ENCODE results near the gene CNGB1.
"Not testable (repeated sequence)": the region's sequence is repeated elsewhere in the genome, so short reads cannot be mapped to it uniquely, and the experiment has no call there.

CNGB1 gene

DNA sequence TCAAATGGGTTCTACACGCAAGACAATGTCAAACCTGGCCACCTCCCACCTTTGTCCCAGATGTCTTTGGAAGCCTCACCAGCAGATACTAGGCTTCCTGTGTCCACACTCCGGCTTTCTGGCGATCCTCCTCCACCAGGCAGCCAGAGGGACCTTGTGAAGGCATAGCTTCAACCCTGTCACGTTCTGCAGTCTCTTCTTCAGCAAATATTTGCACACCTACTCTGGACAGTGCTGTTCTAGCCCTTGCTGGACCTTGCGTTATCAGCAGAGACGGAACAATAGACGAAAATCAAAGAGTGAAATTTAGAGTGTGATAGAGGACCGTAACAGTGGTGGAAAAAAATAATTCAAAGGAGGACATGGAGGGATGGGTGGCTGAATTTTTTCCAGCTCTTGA is 130.1 kb downstream of the CNGB1 start:
- Histone ChIP-seq H3K27ac (ENCODE audit: low read depth, low read length, poor library complexity, severe bottlenecking) (no peak overlapping the region), H3K4me3 (ENCODE audit: low read depth, low read length, poor library complexity, severe bottlenecking) (no peak overlapping the region), H3K36me3 (ENCODE audit: insufficient read depth, low read length) (no peaks in the 10 kb centered on the region), H3K27me3 (ENCODE audit: insufficient read depth, low read length) (peaks cover 6% of the 10 kb centered on the region; the same call in 1 of the 2 replicates), H3K79me2 (ENCODE audit: insufficient read depth, low read length) (no peaks in the 10 kb centered on the region), H3K4me2 (ENCODE audit: low read length) (no peak overlapping the region), H3K4me1 (ENCODE audit: insufficient read depth, low read length, severe bottlenecking) (no peaks in the 10 kb centered on the region), H3K9me3 (ENCODE audit: low read length) (no peaks in the 10 kb centered on the region), H3K9ac (ENCODE audit: low read length) (no peak overlapping the region), H3K9me2 (ENCODE audit: low read depth, low read length) (no peaks in the 10 kb centered on the region), H2AFZ (ENCODE audit: low read length) (no peak overlapping the region), H3F3A (ENCODE audit: insufficient read depth, low read length) (no peaks in the 10 kb centered on the region), H4K20me1 (ENCODE audit: insufficient read depth, low read length) (no peaks in the 10 kb centered on the region)
- TF ChIP-seq CTCF (IDR thresholded peaks at IDR 0.05; ENCODE audit: low read length) (no peak), EZH2 (IDR thresholded peaks at IDR 0.05; ENCODE audit: borderline replicate concordance, low read length) (no peak)

- 0 out of 2 replicates have a peak, but pooled peaks cover 3% of the 10 kb centered on the region for H3K27me3 ChIP-seq (ENCODE audit: insufficient read depth, low read length)
- H3K4me3 ChIP-seq (ENCODE audit: low read depth, low read length, poor library complexity, severe bottlenecking): no peak overlapping the region
- H3K79me2 ChIP-seq (ENCODE audit: insufficient read depth, low read length): no peaks in the 10 kb centered on the region
- H2AFZ ChIP-seq (ENCODE audit: low read length): no peak overlapping the region
- no peaks in the 10 kb centered on the region for H3K9me2 ChIP-seq (ENCODE audit: low read depth, low read length)
- H3K9me3 ChIP-seq (ENCODE audit: low read length): no peaks in the 10 kb centered on the region
- no peak overlapping the region for H3K9ac ChIP-seq (ENCODE audit: low read length)
- H3K36me3 ChIP-seq (ENCODE audit: insufficient read depth, low read length): no peaks in the 10 kb centered on the region
- TF ChIP-seq CTCF (IDR thresholded peaks at IDR 0.05; ENCODE audit: low read length) (no peak), EZH2 (IDR thresholded peaks at IDR 0.05; ENCODE audit: borderline replicate concordance, low read length) (no peak)
- no peak overlapping the region for H3K27ac ChIP-seq (ENCODE audit: low read depth, low read length, poor library complexity, severe bottlenecking)
- H4K20me1 ChIP-seq (ENCODE audit: insufficient read depth, low read length): no peaks in the 10 kb centered on the region
- no peak overlapping the region for H3K4me2 ChIP-seq (ENCODE audit: low read length)
- H3F3A ChIP-seq (ENCODE audit: insufficient read depth, low read length): no peaks in the 10 kb centered on the region
- H3K4me1 ChIP-seq (ENCODE audit: insufficient read depth, low read length, severe bottlenecking): no peaks in the 10 kb centered on the region
These were observed 132.8 kb downstream of the CNGB1 start for GRCh38 chr16:57838161-57838560.

DNA sequence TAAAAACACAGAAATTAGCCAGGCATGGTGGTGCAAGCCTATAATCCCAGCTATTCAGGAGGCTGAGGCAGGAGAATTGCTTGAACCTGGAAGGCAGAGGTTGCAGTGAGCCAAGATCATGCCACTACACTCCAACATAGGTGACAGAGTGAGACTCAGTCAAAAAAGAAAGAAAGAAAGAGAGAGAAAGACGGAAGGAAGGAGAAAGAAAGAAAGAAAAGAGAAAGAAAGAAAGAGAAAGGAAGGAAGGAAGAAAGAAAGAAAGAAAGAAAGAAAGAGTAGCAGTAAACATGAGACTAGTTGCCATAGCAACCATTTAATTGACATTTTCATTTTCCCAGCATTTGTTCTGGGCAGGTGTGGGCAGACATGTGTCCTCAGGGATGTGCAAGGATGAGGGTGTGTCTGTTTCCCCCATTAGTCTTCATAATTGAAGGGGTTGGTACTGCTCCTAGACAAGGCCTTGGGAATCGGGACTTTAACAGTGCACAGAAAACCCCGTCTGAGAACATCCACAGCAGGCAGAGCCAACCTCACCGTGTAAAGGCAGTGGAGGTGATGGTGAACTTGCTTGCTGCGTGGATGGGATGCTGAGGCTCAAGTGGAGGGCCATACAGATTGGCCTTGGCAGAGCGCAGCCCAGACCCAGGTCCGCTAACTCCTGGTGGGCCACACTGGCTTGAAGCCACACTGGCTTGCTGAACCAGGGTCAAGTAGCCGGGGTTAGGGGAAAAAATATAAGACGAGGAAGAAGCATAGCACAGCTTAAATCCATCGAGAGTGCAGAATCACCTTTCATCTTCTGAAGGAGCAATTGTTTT is 133.4 kb downstream of the CNGB1 start:
- H3K4me2 ChIP-seq (ENCODE audit: low read length): no peak overlapping the region
- 0 out of 2 replicates have a peak, but pooled peaks cover 3% of the 10 kb centered on the region for H3K27me3 ChIP-seq (ENCODE audit: insufficient read depth, low read length)
- TF ChIP-seq EZH2 (IDR thresholded peaks at IDR 0.05; ENCODE audit: borderline replicate concordance, low read length): no peak
- TF ChIP-seq CTCF (IDR thresholded peaks at IDR 0.05; ENCODE audit: low read length): no peak
- H3K36me3 ChIP-seq (ENCODE audit: insufficient read depth, low read length): no peaks in the 10 kb centered on the region
- H3K4me1 ChIP-seq (ENCODE audit: insufficient read depth, low read length, severe bottlenecking): no peaks in the 10 kb centered on the region
- no peak overlapping the region for H3K4me3 ChIP-seq (ENCODE audit: low read depth, low read length, poor library complexity, severe bottlenecking)
- no peaks in the 10 kb centered on the region for H3K79me2 ChIP-seq (ENCODE audit: insufficient read depth, low read length)
- H3K9me2 ChIP-seq (ENCODE audit: low read depth, low read length): no peaks in the 10 kb centered on the region
- no peaks in the 10 kb centered on the region for H3F3A ChIP-seq (ENCODE audit: insufficient read depth, low read length)
- no peaks in the 10 kb centered on the region for H4K20me1 ChIP-seq (ENCODE audit: insufficient read depth, low read length)
- H3K9ac ChIP-seq (ENCODE audit: low read length): no peak overlapping the region
- no peak overlapping the region for H2AFZ ChIP-seq (ENCODE audit: low read length)
- H3K9me3 ChIP-seq (ENCODE audit: low read length): no peaks in the 10 kb centered on the region
- no peak overlapping the region for H3K27ac ChIP-seq (ENCODE audit: low read depth, low read length, poor library complexity, severe bottlenecking)

DNA sequence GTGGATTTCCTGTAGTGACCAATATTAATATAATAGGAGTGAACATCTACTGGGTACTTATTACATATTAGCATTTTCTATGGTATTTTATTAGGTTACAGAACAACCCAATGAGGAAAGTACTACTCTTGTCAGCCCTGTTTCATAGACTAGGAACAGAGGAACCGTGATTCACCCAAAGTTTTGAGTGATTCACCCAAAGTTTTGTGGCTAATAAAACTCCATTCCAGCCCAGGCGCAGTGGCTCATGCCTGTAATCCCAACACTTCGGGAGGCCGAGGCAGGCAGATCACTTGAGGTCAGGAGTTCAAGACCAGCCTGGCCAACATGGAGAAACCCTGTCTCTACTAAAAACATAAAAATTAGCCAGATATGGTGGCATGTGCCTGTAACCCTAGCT is 135.5 kb downstream of the CNGB1 start:
- not testable (repeated sequence) for H3K4me1 ChIP-seq (ENCODE audit: insufficient read depth, low read length, severe bottlenecking); H3K9me2 ChIP-seq (ENCODE audit: low read depth, low read length); H3K9me3 ChIP-seq (ENCODE audit: low read length); H3F3A ChIP-seq (ENCODE audit: insufficient read depth, low read length); H3K79me2 ChIP-seq (ENCODE audit: insufficient read depth, low read length); H3K4me2 ChIP-seq (ENCODE audit: low read length); H3K9ac ChIP-seq (ENCODE audit: low read length); H3K27me3 ChIP-seq (ENCODE audit: insufficient read depth, low read length); H3K27ac ChIP-seq (ENCODE audit: low read depth, low read length, poor library complexity, severe bottlenecking); H2AFZ ChIP-seq (ENCODE audit: low read length); H3K4me3 ChIP-seq (ENCODE audit: low read depth, low read length, poor library complexity, severe bottlenecking); H3K36me3 ChIP-seq (ENCODE audit: insufficient read depth, low read length); H4K20me1 ChIP-seq (ENCODE audit: insufficient read depth, low read length)

Measured in OCI-LY1 (cell line).